DOHH2 (cell line): Measurements from ENCODE around the gene HPX.

ENCODE experiments used
- H3F3A ChIP-seq: fragments of 200-600 bp; sonication (generic), shearing (Covaris generic); 2 replicates; pipeline ENCODE4 v1.6.0; 2016; ENCODE audit warnings: antibody characterized with exemption, mild to moderate bottlenecking; ENCODE audit not compliant: control insufficient read depth, insufficient read depth
- H3K27ac ChIP-seq: fragments of 200-600 bp; sonication (generic); 2 replicates; pipeline ENCODE4 v1.5.1; 2014; ENCODE audit warnings: low read depth, mild to moderate bottlenecking, low read length, moderate library complexity
- H3K27me3 ChIP-seq: fragments of 200-600 bp; sonication (generic); 2 replicates; pipeline ENCODE4 v1.6.1; 2014; ENCODE audit warnings: mild to moderate bottlenecking, low read length, mixed read lengths; ENCODE audit not compliant: control insufficient read depth
- H3K36me3 ChIP-seq: fragments of 200-600 bp; sonication (generic); 2 replicates; pipeline ENCODE4 v1.6.1; 2014; ENCODE audit warnings: mild to moderate bottlenecking, low read length, moderate library complexity, mixed read lengths; ENCODE audit not compliant: control insufficient read depth
- H3K4me1 ChIP-seq: fragments of 200-600 bp; sonication (generic); 2 replicates; pipeline ENCODE4 v1.6.1; 2014; ENCODE audit warnings: mild to moderate bottlenecking, low read length, mixed read lengths; ENCODE audit not compliant: control insufficient read depth
- H3K4me2 ChIP-seq: fragments of 200-600 bp; sonication (generic); 2 replicates; pipeline ENCODE4 v1.6.0; 2014; ENCODE audit warnings: mild to moderate bottlenecking, low read length, moderate library complexity
- H3K4me3 ChIP-seq: fragments of 200-600 bp; sonication (generic); 2 replicates; pipeline ENCODE4 v1.5.1; 2014; ENCODE audit warnings: mild to moderate bottlenecking, low read length, mixed read lengths
- H3K79me2 ChIP-seq: fragments of 200-600 bp; sonication (generic); 2 replicates; pipeline ENCODE4 v1.6.1; 2014; ENCODE audit warnings: mild to moderate bottlenecking, low read length, mixed read lengths; ENCODE audit not compliant: control insufficient read depth
- H3K9me2 ChIP-seq: fragments of 200-600 bp; sonication (generic); replicated peaks from 2 replicates; pipeline ENCODE4 v1.6.1; 2014; ENCODE audit warnings: mild to moderate bottlenecking, low read length, mixed read lengths; ENCODE audit not compliant: control insufficient read depth
- H3K9me3 ChIP-seq: fragments of 200-600 bp; sonication (generic); 2 replicates; pipeline ENCODE4 v1.6.1; 2014; ENCODE audit warnings: antibody characterized with exemption, low read length, mixed read lengths; ENCODE audit not compliant: control insufficient read depth, insufficient read depth
- H4K20me1 ChIP-seq: fragments of 200-600 bp; sonication (generic); 2 replicates; pipeline ENCODE4 v1.6.0; 2014; ENCODE audit warnings: low read depth, mild to moderate bottlenecking, antibody characterized with exemption, low read length, moderate library complexity; ENCODE audit not compliant: control insufficient read depth, insufficient read depth
- CTCF ChIP-seq: fragments of 200-600 bp; sonication (generic); IDR thresholded peaks from one replicate; pipeline ENCODE4 v1.5.1; 2014; ENCODE audit warnings: antibody characterized with exemption, mild to moderate bottlenecking, low read depth, low read length; ENCODE audit not compliant: poor library complexity, severe bottlenecking
- EZH2phosphoT487 ChIP-seq: fragments of 200-600 bp; sonication (generic); IDR thresholded peaks from 2 replicates; pipeline ENCODE4 v1.6.1; 2017; ENCODE audit warnings: borderline replicate concordance, mild to moderate bottlenecking, antibody characterized with exemption, low read length, moderate library complexity, mixed read lengths

Gene HPX

GRCh38 chr11:6405846-6406245 is 34.9 kb downstream of the HPX start:
- H3K4me1 ChIP-seq, result peaks cover 36% of the 10 kb centered on the region
- H3K27ac ChIP-seq, result no peak overlapping the region
- no peaks in the 10 kb centered on the region for H3K9me3 ChIP-seq
- TF ChIP-seq EZH2phosphoT487, result no peak
- no peak for TF ChIP-seq CTCF
- no peak overlapping the region for H3K4me3 ChIP-seq
- H3F3A ChIP-seq, result no peaks in the 10 kb centered on the region
- H3K79me2 ChIP-seq, result no peaks in the 10 kb centered on the region
- no peak overlapping the region for H3K4me2 ChIP-seq
- H3K36me3 ChIP-seq, result no peaks in the 10 kb centered on the region
- no peaks in the 10 kb centered on the region for H3K9me2 ChIP-seq
- H3K27me3 ChIP-seq, result no peaks in the 10 kb centered on the region
- H4K20me1 ChIP-seq, result no peaks in the 10 kb centered on the region; the same call in 1 of the 2 replicates

- Histone ChIP-seq H3K27me3 (no peaks in the 10 kb centered on the region), H3F3A (no peaks in the 10 kb centered on the region), H3K79me2 (no peaks in the 10 kb centered on the region), H4K20me1 (no peaks in the 10 kb centered on the region; the same call in 1 of the 2 replicates), H3K4me3 (no peak overlapping the region), H3K36me3 (no peaks in the 10 kb centered on the region), H3K9me2 (no peaks in the 10 kb centered on the region), H3K4me2 (no peak overlapping the region), H3K27ac (no peak overlapping the region), H3K9me3 (no peaks in the 10 kb centered on the region), H3K4me1 (peaks cover 36% of the 10 kb centered on the region)
- no peak for TF ChIP-seq CTCF
- TF ChIP-seq EZH2phosphoT487, result no peak
Measured at GRCh38 chr11:6405052-6405667, 35.6 kb downstream of the HPX start.

- no peak overlapping the region for H3K27ac ChIP-seq
- H3K4me1 ChIP-seq, result peaks cover 36% of the 10 kb centered on the region
- no peaks in the 10 kb centered on the region for H3F3A ChIP-seq
- no peaks in the 10 kb centered on the region for H3K36me3 ChIP-seq
- no peak overlapping the region for H3K4me2 ChIP-seq
- no peaks in the 10 kb centered on the region; the same call in 1 of the 2 replicates for H4K20me1 ChIP-seq
- H3K4me3 ChIP-seq, result no peak overlapping the region
- no peaks in the 10 kb centered on the region for H3K27me3 ChIP-seq
- no peaks in the 10 kb centered on the region for H3K9me2 ChIP-seq
- TF ChIP-seq EZH2phosphoT487 (no peak), CTCF (no peak)
- no peaks in the 10 kb centered on the region for H3K9me3 ChIP-seq
- no peaks in the 10 kb centered on the region for H3K79me2 ChIP-seq
Measured at GRCh38 chr11:6404342-6405051, 36.3 kb downstream of the HPX start.
